GM19463 (cell line): Measurements from ENCODE around the gene USP10.
A peak's percentile ranks its signal among the peaks of the same experiment; 100 is the strongest.

Experiments used
- ATAC-seq: cut with Tn5 transposase; IDR thresholded peaks from one replicate; pipeline ENCODE4 v1.9.1; 2021; ENCODE audit warnings: mild to moderate bottlenecking, moderate library complexity; ENCODE audit not compliant: unreplicated experiment

The USP10 gene

GRCh38 chr16:84791088-84791487 lies 91.3 kb downstream of the USP10 start:
- ATAC-seq = no peak

GRCh38 chr16:84791501-84791900 lies 91.7 kb downstream of the USP10 start:
- ATAC-seq = no peak

GRCh38 chr16:84794186-84794585 lies 94.4 kb downstream of the USP10 start:
- ATAC-seq = no peak

- ATAC-seq = no peak
Observed at GRCh38 chr16:84794626-84795025, 94.8 kb downstream of the USP10 start.

GRCh38 chr16:84795329-84796053 lies 95.7 kb downstream of the USP10 start:
- ATAC-seq = no peak

GRCh38 chr16:84800158-84800978 lies 100.6 kb downstream of the USP10 start:
- ATAC-seq = no peak

- ATAC-seq = no peak
Observed at GRCh38 chr16:84803146-84803545, 103.3 kb downstream of the USP10 start.

GRCh38 chr16:84804326-84804725 lies 104.5 kb downstream of the USP10 start:
- no peak for ATAC-seq

- peak; percentile 54 for ATAC-seq
Observed at GRCh38 chr16:84806256-84806889, 106.6 kb downstream of the USP10 start.

GRCh38 chr16:84806890-84807258 lies 107.1 kb downstream of the USP10 start:
- no peak for ATAC-seq

- no peak for ATAC-seq
Observed at GRCh38 chr16:84807776-84808175, 108.0 kb downstream of the USP10 start.

GRCh38 chr16:84808826-84809225 lies 109.0 kb downstream of the USP10 start:
- no peak for ATAC-seq

- no peak for ATAC-seq
Observed at GRCh38 chr16:84810518-84811273, 110.9 kb downstream of the USP10 start.

GRCh38 chr16:84811529-84811928 lies 111.7 kb downstream of the USP10 start:
- ATAC-seq = no peak

GRCh38 chr16:84813141-84813934 lies 113.5 kb downstream of the USP10 start:
- ATAC-seq = no peak

GRCh38 chr16:84815462-84815861 lies 115.7 kb downstream of the USP10 start:
- no peak for ATAC-seq

- no peak for ATAC-seq
Observed at GRCh38 chr16:84816023-84816422, 116.2 kb downstream of the USP10 start.

- ATAC-seq = no peak
Observed at GRCh38 chr16:84816485-84816884, 116.7 kb downstream of the USP10 start.

GRCh38 chr16:84817206-84817605 lies 117.4 kb downstream of the USP10 start:
- ATAC-seq = no peak

GRCh38 chr16:84817613-84818012 lies 117.8 kb downstream of the USP10 start:
- ATAC-seq = no peak
